Parathyroid adenoma (tissue), 2 donors: ENCODE measurements around the gene LRIG1.

Experiments used
- H2AFZ ChIP-seq: fragments of 300-600 bp; sonication (generic); one replicate; pipeline ENCODE4 v1.7.0; 2017; ENCODE audit warnings: antibody characterized with exemption, mild to moderate bottlenecking
- H3K27ac ChIP-seq: fragments of 300-600 bp; sonication (generic); one replicate; pipeline ENCODE4 v1.7.0; 2017
- H3K27me3 ChIP-seq: fragments of 300-600 bp; sonication (generic); one replicate; pipeline ENCODE4 v1.7.0; 2017; ENCODE audit warnings: low read length; ENCODE audit not compliant: control insufficient read depth, insufficient read depth
- H3K36me3 ChIP-seq: fragments of 300-600 bp; sonication (generic); one replicate; pipeline ENCODE4 v1.7.0; 2017; ENCODE audit warnings: low read length; ENCODE audit not compliant: control insufficient read depth, insufficient read depth
- H3K4me1 ChIP-seq: fragments of 300-600 bp; sonication (generic); one replicate; pipeline ENCODE4 v1.7.0; 2017; ENCODE audit warnings: control low read depth
- H3K4me2 ChIP-seq: fragments of 300-600 bp; sonication (generic); one replicate; pipeline ENCODE4 v1.7.0; 2017; ENCODE audit warnings: low read length
- H3K4me3 ChIP-seq: fragments of 300-600 bp; sonication (generic); one replicate; pipeline ENCODE4 v1.7.0; 2017; ENCODE audit warnings: low read depth, low read length
- H3K79me2 ChIP-seq: fragments of 300-600 bp; sonication (generic); one replicate; pipeline ENCODE4 v1.7.0; 2017; ENCODE audit warnings: control low read depth
- H3K9ac ChIP-seq: fragments of 300-600 bp; sonication (generic); one replicate; pipeline ENCODE4 v1.7.0; 2017; ENCODE audit warnings: mild to moderate bottlenecking
- H3K9me3 ChIP-seq: fragments of 300-600 bp; sonication (generic); one replicate; pipeline ENCODE4 v1.7.0; 2017; ENCODE audit warnings: low read length; ENCODE audit not compliant: control insufficient read depth
- CTCF ChIP-seq: fragments of 300-600 bp; sonication (generic); IDR thresholded peaks from one replicate; pipeline ENCODE4 v1.7.0; 2017; ENCODE audit warnings: antibody characterized with exemption, mild to moderate bottlenecking
- donor health status: primary hyperparathyroidism.

LRIG1 gene

DNA sequence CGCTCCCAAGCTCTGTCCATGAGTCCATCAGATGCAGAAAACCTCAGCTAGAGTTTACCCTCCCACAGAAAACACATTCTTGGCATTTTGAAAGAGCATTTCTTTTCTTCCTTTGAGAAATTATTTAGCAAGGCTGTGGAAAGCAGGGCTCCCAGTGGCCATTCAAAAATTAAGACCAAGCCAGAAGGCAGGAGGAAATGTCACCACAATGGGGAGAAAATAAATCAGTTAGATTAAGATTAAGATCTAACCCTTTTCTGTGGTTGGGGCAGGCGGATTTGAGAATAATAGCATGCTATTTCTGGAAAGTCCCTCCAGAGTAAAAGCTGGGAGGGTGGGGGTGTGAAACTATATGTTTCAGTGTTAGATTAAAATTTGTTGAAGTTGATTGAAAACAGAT lies 20.2 kb downstream of the LRIG1 start:
- Histone ChIP-seq H2AFZ (no peak overlapping the region), H3K4me2 (no peak overlapping the region), H3K9ac (no peak overlapping the region), H3K9me3 (no peaks in the 10 kb centered on the region), H3K4me1 (no peaks in the 10 kb centered on the region), H3K27ac (no peak overlapping the region), H3K79me2 (peaks cover 18% of the 10 kb centered on the region), H3K4me3 (no peak overlapping the region), H3K27me3 (no peaks in the 10 kb centered on the region), H3K36me3 (no peaks in the 10 kb centered on the region)
- TF ChIP-seq CTCF, result no peak

DNA sequence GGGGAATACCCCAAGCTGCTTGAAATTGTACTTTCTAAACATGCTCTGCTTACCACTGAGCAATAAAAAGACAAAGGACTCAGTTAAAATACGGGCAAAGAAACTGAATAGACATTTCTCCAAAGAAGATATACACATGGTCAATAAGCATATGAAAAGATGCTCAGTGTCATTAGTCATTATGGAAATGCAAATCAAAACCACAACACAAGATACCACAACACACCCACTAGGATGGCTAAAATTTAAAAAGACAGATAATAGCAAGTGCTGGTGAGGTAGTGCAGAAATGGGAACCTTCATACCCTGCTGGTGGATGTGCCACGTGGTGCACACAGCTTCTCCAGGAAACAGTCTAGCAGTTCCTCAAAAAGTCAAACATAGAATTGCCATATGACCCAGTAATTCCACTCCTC lies 21.3 kb downstream of the LRIG1 start:
- no peak overlapping the region for H3K9ac ChIP-seq
- no peak overlapping the region for H3K4me3 ChIP-seq
- peaks cover 20% of the 10 kb centered on the region for H3K79me2 ChIP-seq
- H3K4me1 ChIP-seq, result no peaks in the 10 kb centered on the region
- no peak overlapping the region for H3K4me2 ChIP-seq
- TF ChIP-seq CTCF, result no peak
- H3K9me3 ChIP-seq, result no peaks in the 10 kb centered on the region
- no peak overlapping the region for H2AFZ ChIP-seq
- no peaks in the 10 kb centered on the region for H3K27me3 ChIP-seq
- H3K27ac ChIP-seq, result no peak overlapping the region
- H3K36me3 ChIP-seq, result no peaks in the 10 kb centered on the region

GRCh38 chr3:66478960-66479359 lies 21.9 kb downstream of the LRIG1 start:
- H3K4me1 ChIP-seq, result no peaks in the 10 kb centered on the region
- peaks cover 20% of the 10 kb centered on the region for H3K79me2 ChIP-seq
- no peak for TF ChIP-seq CTCF
- H3K9ac ChIP-seq, result no peak overlapping the region
- H3K27ac ChIP-seq, result no peak overlapping the region
- H3K36me3 ChIP-seq, result no peaks in the 10 kb centered on the region
- no peak overlapping the region for H3K4me2 ChIP-seq
- no peaks in the 10 kb centered on the region for H3K9me3 ChIP-seq
- no peak overlapping the region for H3K4me3 ChIP-seq
- no peak overlapping the region for H2AFZ ChIP-seq
- no peaks in the 10 kb centered on the region for H3K27me3 ChIP-seq

DNA sequence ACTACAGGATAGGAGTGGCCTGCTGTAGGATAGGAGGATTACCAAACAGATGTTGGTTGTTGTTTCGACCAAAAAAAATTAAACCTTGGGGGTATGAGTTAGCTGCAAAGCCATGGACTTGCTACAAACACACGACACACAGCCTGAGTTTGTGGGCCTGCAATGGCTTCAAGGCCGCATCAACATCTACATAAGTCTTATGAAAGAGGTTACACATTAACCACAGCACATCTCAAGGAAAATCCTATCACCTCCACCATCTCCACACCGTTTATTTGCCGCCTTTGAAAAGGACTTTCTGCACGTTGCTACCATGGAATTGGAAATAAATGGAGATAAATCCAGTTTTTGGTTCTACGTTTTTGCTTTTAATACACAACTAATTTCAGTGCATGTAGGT lies 23.0 kb downstream of the LRIG1 start:
- H3K27me3 ChIP-seq, result no peaks in the 10 kb centered on the region
- H3K9me3 ChIP-seq, result no peaks in the 10 kb centered on the region
- no peaks in the 10 kb centered on the region for H3K4me1 ChIP-seq
- H2AFZ ChIP-seq, result no peak overlapping the region
- H3K4me3 ChIP-seq, result no peak overlapping the region
- no peaks in the 10 kb centered on the region for H3K36me3 ChIP-seq
- H3K9ac ChIP-seq, result no peak overlapping the region
- H3K4me2 ChIP-seq, result no peak overlapping the region
- no peak overlapping the region for H3K27ac ChIP-seq
- H3K79me2 ChIP-seq, result peaks cover 16% of the 10 kb centered on the region
- no peak for TF ChIP-seq CTCF

DNA sequence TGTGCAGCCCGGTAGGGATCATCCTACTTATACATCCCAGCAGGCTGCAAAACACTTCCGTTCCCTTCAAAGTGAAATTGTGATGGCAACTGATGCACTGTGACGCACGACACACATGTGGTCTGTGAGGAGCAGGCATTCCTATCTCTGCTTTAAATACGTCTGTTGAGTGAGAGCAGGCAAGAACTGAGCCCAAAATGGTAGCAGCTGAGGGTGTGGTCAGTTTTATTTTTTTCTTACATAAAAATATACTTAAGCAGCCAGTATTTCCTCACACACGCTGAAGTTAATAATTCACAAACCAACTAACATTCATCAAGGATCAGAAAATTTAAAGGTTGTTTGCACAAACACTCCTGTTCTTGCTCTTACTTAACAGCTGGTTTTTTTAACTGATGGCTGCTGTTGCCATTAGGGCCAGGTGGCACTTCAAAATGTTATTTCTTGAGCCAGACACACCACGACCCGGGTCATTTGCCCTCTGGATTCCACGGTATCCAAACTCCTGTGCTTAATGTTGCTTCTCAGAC lies 23.9 kb downstream of the LRIG1 start:
- Histone ChIP-seq H3K36me3 (no peaks in the 10 kb centered on the region), H3K27me3 (no peaks in the 10 kb centered on the region), H3K4me2 (no peak overlapping the region), H2AFZ (no peak overlapping the region), H3K4me3 (no peak overlapping the region), H3K79me2 (peaks cover 18% of the 10 kb centered on the region), H3K4me1 (no peaks in the 10 kb centered on the region), H3K9ac (no peak overlapping the region), H3K27ac (no peak overlapping the region), H3K9me3 (no peaks in the 10 kb centered on the region)
- TF ChIP-seq CTCF, result no peak
